Measurements from ENCODE around the gene B4GALT4. TPM values are rescaled to one million over a fixed set of nuclear protein-coding genes. Genes with fewer than 3 reads are reported as not detected.
"Not testable (repeated sequence)": the region's sequence is repeated elsewhere in the genome, so short reads cannot be mapped to it uniquely, and the experiment has no call there.

Gene B4GALT4, protein sequence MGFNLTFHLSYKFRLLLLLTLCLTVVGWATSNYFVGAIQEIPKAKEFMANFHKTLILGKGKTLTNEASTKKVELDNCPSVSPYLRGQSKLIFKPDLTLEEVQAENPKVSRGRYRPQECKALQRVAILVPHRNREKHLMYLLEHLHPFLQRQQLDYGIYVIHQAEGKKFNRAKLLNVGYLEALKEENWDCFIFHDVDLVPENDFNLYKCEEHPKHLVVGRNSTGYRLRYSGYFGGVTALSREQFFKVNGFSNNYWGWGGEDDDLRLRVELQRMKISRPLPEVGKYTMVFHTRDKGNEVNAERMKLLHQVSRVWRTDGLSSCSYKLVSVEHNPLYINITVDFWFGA
- polyA plus RNA-seq (ENCODE audit: insufficient read length in 12 of 12): 10 to 100 TPM in 9 of 12 donors, 1 to 10 TPM in 2, not detected in 1; 8.9 to 20.5 (median 12.8) TPM
- long read RNA-seq, donor 1, transcript B4GALT4-202 (8 exons, 2,459 nt): major isoform, 8 of 12 reads
- long read RNA-seq, donor 1, partial matches to known transcripts: 0 of 12 reads
- long read RNA-seq, donor 1, other reads (novel, unspliced or antisense): 0 of 12 reads
- long read RNA-seq, donor 2, partial matches to known transcripts: 0 of 3 reads
- long read RNA-seq, donor 2, other reads (novel, unspliced or antisense): 0 of 3 reads
- long read RNA-seq, donor 3, partial matches to known transcripts: 0 of 3 reads
- long read RNA-seq, donor 3, other reads (novel, unspliced or antisense): 0 of 3 reads
- long read RNA-seq, donor 4: 0 reads
- long read RNA-seq, donor 5, partial matches to known transcripts: 0 of 2 reads
- long read RNA-seq, donor 5, other reads (novel, unspliced or antisense): 0 of 2 reads
- long read RNA-seq, donor 6, partial matches to known transcripts: 0 of 1 reads
- long read RNA-seq, donor 6, other reads (novel, unspliced or antisense): 0 of 1 reads
- long read RNA-seq, donor 7: 0 reads
- long read RNA-seq, donor 8, partial matches to known transcripts: 0 of 1 reads
- long read RNA-seq, donor 8, other reads (novel, unspliced or antisense): 0 of 1 reads
- long read RNA-seq, donor 9, partial matches to known transcripts: 0 of 1 reads
- long read RNA-seq, donor 9, other reads (novel, unspliced or antisense): 0 of 1 reads
- long read RNA-seq, donor 10: 0 reads
- long read RNA-seq, donor 11, partial matches to known transcripts: 0 of 1 reads
- long read RNA-seq, donor 11, other reads (novel, unspliced or antisense): 0 of 1 reads

DNA sequence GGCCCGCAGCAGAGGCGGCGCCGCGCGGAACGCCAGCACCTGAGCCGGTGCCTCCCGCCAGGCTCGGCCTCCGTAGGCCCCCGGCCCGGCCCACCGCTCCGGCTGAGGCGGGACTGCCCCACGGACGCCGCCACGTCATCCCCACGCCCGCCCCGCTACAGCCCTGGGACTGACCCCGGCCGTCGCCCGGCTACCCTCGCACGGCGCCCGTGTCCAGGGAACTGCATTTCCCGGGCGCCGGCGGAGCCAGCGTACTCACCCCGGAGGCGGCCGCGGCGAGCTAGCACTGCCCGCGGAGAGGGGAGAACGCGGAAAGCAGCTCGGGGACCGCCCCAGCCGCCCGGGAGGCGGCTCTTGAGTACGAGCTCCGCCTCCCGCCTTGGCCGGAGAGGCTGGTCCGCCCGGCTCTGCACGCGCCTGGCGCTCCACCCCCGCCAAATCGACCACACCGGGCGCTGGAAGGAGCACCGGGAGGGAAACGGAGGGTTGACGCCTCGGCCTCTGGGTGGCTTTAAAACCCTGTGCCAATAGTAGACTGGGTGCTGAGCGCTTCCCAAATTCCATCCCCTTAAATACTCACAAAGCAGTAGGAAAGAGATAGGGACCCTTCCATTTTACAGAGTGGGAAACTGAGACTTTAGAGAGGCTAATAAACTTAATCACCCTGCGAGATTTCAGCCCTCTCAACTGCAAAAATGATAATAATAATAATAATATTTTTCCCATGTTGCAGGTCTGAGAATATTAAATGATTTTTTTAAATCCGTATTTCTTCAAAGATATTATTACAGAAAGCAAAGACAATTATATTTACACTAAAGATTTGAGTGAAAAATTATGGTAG is at the start of gene B4GALT4:
B4GALT4 (minus strand) TSS at position 288 of the 844 bp plus-strand sequence. CDS start 10,779 bp downstream, outside the sequence.
- DNase-seq: peak; percentile 91

GRCh38 chr3:119289404-119289770 is 48.7 kb upstream of the B4GALT4 start:
- no peak for DNase-seq

DNA sequence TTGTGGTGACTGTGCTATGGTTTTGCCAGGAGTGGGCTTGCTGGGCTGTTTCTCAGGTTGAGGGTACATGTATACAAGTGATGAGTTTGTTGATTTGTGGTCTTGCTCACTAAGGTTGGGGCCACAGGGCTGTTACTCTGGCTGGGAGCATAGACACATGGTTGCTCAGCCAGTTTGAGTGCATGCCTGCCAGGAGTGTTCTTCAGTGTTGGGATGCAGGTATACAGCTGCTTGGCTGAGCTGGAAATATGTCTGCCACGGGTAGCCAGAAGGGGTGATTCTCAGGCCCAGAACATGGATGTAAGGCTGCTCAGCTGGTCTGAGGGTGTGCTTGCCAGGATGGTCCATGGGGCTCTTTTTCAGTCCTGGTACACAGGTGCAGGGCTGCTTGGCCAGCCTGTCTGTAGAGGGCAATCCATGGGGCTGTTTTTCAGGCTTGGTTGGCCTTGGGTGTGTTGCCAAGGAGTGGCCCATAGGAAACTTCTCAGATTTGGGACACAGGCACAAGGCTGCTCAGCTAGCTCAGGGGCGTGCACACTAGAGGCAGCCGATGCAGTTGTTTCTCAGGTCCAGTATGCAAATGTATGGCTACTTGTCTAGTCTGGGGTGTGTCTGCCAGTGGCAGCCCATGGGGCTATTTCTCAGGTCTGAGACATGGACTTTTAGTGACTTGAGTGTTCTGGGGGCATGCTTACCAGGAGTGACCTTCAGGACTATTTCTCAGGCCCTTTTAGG is 48.2 kb upstream of the B4GALT4 start:
- no peak for DNase-seq

DNA sequence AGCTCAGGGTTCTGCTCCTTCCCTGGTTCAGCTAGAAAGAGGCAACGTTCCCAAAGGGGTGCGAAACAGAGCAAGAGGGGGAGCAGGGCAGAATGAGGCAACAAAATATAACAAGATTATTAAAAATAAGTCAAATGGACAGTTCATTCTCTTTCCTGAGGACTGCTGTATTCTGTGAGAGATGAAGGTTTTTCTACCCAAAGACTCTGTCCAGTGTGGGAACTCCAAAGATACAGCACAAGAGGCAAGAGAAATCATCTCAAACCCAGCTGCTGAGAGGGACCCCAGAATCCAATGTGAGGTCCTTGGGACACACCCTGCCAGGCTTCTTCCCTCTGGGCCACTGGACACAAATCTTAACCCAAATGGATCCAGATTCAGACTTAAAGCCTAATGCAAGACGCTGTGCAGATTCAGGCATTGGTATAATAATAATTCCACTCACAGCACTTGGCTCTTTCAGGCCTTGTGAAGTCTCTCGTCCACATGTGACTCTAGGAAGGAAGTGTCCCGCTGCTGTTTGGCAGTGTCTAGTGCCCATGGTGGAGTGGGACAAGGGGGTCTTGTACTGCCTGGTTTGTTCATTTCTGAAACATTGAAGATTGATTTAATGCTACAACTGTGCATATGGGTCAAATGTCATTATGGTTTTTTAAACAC is 39.0 kb upstream of the B4GALT4 start:
- DNase-seq: no peak

- DNase-seq: no peak
These were observed 38.5 kb upstream of the B4GALT4 start for GRCh38 chr3:119279101-119279554.

- no peak for DNase-seq
These were observed 36.0 kb upstream of the B4GALT4 start for GRCh38 chr3:119276680-119277079.

DNA sequence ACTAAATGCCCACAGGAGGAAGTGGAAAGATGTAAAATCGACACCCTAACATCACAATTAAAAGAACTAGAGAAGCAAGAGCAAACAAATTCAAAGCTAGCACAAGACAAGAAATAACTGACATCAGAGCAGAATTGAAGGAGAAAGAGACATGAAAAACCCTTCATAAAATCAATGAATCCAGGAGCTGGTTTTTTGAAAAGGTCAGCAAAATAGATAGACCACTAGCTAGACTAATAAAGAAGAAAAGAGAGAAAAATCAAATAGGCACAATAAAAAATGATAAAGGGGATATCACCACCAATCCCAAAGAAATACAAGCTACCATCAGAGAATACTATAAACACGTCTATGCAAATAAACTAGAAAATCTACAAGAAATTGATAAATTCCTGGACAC is 29.5 kb upstream of the B4GALT4 start:
- DNase-seq: not testable (repeated sequence)

DNA sequence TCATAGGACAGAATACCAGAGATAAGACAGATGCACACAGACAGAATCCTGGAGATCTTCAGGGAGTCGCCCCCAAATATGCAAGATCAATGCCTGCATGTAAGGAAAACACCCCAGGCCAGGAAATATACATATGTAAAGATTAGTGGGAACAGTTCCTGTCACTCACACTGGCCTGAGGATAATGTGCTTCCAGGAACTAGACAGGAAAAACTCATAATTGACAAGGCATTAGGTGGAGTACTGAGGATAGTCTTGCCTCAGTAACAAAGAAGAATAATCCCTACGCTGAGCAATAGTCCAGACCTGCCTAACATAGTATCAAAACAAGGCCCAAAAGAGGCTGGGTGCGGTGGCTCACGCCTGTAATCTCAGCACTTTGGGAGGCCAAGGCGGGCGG is 20.4 kb upstream of the B4GALT4 start:
- no peak for DNase-seq

- DNase-seq: no peak
These were observed 19.1 kb upstream of the B4GALT4 start for GRCh38 chr3:119259821-119260220.

GRCh38 chr3:119258915-119259314 is 18.2 kb upstream of the B4GALT4 start:
- no peak for DNase-seq

GRCh38 chr3:119257654-119258410 is 17.2 kb upstream of the B4GALT4 start:
- no peak for DNase-seq

GRCh38 chr3:119257111-119257510 is 16.4 kb upstream of the B4GALT4 start:
- no peak for DNase-seq

DNA sequence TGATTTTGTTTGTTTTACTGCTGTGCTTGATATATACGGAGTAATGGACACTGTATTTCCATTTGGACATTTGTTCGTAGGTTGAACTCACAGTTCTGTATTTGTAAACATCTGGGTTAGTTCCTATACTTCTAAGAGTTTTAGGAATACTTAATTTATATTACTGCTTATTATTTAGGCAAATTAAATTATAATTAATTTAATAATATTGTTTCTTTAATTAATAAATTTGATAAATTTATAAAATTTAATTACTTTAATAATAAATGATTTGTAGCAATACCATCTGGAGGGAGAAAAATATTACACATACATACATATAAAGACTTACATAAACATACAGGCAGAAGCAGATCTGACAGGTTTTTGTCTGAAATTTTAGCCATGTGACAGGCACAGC is 14.5 kb upstream of the B4GALT4 start:
- no peak for DNase-seq

- no peak for DNase-seq
These were observed 5.1 kb upstream of the B4GALT4 start for GRCh38 chr3:119245778-119246177.

DNA sequence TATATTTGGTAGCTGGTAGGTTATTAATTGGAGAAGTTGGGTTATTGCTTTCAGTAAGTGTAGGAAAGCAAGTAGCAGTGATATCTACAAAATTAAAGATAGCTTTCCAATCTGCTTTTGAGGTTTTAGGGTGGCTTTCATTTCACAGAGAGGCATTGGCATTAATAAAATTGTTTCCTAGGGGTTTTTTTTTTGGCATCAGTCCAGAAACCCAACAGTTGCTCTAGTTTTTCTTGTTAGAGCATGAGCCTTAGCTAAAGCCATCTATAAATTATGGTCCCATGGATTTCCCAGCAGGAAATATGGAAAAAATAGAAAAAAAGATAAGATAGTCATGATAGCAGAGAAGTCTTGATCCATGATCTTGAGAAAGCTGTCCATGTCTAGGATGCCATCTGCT is 3.0 kb upstream of the B4GALT4 start:
- no peak for DNase-seq

DNA sequence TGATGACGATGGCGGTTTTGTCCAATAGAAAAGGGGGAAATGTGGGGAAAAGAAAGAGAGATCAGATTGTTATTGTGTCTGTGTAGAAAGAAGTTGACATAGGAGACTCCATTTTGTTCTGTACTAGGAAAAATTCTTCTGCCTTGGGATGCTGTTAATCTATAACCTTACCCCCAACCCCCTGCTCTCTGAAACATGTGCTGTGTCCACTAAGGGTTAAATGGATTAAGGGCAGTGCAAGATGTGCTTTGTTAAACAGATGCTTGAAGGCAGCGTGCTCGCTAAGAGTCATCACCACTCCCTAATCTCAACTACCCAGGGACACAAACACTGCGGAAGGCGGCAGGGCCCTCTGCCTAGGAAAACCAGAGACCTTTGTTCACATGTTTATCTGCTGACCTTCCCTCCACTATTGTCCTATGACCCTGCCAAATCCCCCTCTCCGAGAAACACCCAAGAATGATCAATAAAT is 2.4 kb upstream of the B4GALT4 start:
- DNase-seq: not testable (repeated sequence)

- not testable (repeated sequence) for DNase-seq
These were observed 1.8 kb upstream of the B4GALT4 start for GRCh38 chr3:119242387-119243057.

GRCh38 chr3:119240101-119240590 is 532 bp downstream of the B4GALT4 start:
- DNase-seq: peak; percentile 46

Measured in muscle of arm (tissue), 14 donors.